EL (cell line): Measurements from ENCODE around the gene PTK7.

ENCODE experiments used
- DNase-seq: peaks from one replicate; pipeline ENCODE4 v3.0.0-alpha.2; 2016

The PTK7 gene

DNA sequence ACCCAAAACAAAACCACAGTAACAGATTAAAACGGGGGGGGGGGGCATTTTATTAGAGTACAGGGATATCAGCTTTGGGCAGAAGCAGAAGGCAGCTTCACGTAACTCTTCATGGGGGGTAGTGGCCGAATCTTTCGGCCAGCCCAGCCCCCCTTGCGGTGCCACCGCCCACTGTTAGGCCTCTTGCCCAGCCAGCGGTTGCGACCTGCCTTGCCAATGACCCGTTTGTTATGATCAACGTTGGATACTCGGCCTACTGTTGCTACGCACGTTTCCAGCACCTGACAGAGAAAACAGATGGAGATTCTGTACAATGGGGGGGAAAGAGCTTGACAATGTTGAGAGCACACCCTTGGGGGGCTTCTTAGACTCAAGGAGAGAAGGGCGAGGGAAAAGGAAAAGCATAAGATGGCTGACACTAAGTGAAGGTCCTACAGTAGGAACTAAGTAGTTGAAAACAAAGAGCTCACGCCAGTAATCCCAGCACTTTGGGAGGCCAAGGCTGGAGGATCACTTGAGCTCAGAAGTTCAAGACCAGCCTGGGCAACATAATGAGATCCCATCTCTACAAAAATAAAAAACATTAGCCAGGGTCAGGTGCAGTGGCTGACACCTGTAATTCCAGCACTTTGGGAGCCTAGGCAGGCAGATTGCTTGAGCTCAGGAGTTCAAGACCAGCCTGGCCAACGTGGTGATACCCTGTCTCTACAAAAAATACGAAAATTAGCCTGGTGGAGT lies 21.7 kb upstream of the PTK7 start:
- DNase-seq: no peak

DNA sequence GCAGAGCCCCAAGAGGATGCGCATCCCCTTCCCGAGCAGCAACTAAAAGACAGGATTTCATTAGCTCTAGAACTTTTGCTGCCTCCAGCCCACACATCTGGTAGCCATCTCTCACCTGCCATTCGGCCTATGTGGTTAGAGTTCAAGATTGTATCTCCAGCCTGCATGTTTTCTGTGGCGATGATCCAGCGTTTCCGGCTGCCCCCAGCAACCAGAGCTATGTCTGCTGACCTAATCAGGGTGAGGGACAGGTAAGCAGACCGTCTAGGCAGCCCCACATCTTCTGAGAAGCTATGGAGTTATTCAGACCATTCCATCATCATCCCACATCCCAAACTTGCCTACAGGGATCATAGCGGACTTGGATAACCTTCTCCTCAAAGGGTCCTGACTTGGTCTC lies 20.1 kb upstream of the PTK7 start:
- DNase-seq: no peak

DNA sequence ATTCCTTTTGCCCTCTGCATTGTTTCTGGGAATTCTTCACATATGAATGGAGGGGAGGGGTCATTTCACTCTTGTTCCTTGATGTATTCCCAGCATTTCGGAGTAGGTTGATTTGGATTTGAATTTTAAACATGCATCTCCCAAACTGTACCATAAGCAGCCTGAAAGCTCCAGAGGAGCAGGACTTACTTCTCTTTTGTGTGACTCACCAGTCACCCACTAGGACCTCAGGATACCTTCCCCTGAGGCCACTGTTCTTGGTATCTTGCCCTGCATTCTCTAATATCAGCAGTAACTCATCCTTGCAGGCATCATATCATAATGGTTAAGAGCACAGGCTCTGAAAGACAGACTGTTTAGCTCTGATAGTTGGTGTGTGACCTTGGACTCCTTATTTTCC lies 17.6 kb upstream of the PTK7 start:
- peak; percentile 23 for DNase-seq

DNA sequence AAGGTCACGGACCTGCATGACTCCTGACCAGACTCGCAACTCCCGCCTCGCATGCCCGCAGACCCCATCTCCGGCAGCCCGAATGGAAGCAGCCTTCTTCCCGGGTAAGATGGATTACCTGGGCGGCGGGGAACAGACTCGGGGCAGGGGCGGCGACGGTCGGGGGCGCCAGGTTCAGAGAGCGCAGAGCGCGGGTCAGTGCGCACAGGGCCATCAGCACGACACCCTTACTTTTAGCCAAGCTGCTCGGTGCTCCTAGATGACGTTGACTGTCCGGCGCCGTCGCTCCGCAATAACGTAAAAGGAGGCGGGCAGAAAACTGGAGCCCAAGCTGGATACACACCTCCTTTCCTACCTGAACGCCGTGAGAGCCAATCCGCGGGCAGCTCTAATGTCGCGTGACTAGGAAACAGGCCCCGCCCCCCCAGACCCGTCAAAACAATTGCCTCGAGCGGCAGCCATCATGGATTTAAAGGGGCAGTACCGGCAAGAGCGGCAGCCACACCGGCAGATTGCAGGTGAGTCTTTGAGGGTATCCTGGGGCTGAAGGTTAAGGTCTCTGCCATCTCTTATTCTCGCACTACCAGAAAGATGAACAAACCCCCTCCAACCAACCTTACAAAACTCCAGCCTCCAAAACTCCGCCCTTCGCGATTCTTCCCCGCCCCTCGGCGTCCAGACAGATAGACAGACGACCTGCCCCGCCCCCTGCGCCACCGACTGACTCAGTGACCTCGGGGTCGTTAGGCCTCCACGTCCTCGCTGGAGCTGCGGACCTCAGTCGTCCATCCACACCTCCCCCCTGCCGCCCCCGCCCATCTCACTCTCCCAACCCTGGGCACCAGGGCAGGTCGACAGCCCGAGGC lies 16.7 kb upstream of the PTK7 start, which contains the start of the genes KLC4 and MRPL2:
TSS of gene KLC4 (plus strand) at position 464 of the 866 bp plus-strand sequence. CDS start 1,705 bp downstream, outside the sequence.
TSS of gene MRPL2 (minus strand) at position 267 of the 866 bp plus-strand sequence. CDS start at position 214, 53 bp downstream.
- DNase-seq: peak; percentile 99

DNA sequence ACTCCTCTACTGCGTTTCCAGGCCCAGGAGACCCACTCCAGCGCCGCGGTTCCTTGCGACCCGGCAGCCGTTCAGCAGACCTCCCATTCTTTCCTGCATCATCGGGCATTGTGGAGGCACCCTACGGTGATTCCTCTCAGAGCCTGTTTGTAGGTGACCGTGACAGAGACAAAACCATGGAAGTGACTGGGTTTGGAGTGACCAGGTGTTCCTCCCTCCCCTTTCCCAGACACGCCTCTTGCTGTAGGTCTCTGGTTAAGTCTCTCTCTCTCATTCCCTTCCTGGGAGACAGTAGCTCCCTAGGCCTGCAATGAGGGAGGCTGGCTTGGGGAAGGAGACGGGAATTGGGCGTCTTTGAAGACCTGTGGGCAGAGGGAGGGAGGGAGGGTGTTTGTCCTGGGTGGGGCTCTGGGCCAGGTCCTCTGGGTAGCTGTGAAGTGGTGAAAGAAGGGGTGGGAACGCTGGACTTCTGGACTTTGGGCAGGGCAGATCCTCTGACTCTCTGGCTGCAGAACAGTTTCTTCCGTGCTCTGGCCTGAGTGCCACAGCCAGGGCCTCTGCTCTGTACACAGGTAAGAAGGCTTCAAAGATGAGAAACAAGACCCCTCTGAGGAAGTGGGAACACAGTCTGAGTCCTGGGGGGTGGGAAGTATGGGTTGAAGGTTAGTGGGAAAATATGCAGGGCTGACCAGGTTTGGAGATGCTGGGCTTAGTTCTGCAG lies 15.9 kb upstream of the PTK7 start:
- no peak for DNase-seq

DNA sequence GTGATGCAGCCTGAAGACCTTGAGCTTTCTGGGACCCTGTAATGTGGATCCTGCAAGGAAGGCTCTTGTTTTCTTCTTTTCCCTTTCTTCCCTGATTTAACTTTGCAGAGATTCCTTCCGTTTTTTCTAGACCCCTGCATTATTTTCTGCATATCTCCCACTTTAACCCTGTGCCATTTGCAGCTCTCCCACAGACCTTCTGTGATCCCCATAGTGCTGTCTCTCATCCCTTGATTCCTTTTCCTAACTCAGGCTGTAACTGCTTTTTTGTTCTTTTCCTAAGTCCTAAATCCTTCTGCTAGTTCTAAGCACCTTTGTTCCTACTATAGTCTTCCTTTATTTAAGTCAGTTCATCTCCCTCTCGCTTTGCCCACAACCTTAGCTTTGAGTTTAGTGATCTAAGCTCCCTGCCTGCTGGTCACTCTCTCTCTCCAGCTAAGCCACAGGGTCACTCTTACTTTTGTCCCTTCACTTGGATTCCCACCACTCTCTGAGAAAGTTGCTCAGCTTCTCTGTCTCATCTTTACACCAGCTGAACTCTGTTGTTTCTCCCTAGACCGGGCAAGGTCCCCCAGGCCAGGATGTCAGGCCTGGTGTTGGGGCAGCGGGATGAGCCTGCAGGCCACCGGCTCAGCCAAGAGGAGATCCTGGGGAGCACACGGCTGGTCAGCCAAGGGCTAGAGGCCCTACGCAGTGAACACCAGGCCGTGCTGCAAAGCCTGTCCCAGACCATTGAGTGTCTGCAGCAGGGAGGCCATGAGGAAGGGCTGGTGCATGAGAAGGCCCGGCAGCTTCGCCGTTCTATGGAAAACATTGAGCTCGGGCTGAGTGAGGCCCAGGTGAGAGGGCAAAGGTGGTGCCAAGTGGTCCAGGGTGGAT lies 15.1 kb upstream of the PTK7 start:
- DNase-seq: no peak

DNA sequence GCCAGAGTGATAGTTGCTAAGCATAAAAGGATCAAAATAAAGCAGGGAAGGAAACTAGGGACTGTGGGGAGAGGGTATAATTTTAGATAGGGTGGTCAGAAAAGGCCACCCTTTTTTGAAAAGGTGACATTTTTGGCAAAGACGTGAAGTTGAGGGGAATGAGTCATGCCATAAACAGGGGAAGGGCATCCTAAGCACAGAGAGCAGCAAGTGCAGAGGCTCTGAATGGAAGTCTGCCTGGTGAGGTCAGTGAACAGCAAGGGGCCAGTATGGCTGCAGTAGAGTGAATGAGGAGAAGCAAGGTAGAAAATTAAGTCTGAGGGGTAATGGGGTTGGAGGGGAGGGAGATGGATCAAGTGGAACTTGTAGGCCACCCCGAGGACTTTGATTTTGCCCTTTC lies 14.3 kb upstream of the PTK7 start:
- DNase-seq: peak; percentile 52

DNA sequence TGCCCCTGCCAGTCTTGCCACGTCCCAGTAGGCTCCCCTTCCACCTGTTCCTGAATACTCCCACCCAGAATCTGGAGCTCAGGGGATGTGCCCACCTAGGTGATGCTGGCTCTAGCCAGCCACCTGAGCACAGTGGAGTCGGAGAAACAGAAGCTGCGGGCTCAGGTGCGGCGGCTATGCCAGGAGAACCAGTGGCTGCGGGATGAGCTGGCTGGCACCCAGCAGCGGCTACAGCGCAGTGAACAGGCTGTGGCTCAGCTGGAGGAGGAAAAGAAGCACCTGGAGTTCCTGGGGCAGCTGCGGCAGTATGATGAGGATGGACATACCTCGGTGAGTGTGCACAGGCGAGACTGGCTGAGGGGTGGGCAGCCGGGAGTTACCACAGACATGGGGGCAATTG lies 13.3 kb upstream of the PTK7 start:
- no peak for DNase-seq

DNA sequence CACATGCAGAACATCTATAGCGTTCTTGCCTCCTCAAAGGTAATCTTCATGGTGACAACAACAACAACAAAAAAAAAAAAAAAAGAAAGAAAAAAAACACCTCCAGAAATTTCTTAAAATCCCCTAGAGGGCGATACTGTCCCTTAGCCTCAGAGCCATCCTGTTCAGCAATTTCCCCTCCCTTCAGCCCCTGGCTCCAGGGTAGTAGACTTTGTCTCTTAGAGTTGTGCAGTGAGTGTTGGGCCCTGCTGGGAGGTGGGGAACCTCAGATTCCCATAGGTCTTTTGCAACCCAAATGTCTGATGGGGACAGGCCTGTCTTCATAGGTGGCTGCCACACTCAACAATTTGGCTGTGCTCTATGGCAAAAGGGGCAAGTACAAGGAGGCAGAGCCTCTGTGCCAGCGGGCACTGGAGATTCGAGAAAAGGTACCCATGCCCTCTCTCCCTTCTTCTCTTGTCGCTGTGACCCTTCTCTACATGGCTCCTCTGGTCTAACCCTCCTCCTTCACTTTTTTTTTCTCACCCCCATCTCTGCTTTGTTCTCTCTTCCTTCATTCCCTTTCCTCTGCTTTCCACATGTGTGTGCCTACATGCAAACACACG lies 6.0 kb upstream of the PTK7 start:
- peak; percentile 71 for DNase-seq

DNA sequence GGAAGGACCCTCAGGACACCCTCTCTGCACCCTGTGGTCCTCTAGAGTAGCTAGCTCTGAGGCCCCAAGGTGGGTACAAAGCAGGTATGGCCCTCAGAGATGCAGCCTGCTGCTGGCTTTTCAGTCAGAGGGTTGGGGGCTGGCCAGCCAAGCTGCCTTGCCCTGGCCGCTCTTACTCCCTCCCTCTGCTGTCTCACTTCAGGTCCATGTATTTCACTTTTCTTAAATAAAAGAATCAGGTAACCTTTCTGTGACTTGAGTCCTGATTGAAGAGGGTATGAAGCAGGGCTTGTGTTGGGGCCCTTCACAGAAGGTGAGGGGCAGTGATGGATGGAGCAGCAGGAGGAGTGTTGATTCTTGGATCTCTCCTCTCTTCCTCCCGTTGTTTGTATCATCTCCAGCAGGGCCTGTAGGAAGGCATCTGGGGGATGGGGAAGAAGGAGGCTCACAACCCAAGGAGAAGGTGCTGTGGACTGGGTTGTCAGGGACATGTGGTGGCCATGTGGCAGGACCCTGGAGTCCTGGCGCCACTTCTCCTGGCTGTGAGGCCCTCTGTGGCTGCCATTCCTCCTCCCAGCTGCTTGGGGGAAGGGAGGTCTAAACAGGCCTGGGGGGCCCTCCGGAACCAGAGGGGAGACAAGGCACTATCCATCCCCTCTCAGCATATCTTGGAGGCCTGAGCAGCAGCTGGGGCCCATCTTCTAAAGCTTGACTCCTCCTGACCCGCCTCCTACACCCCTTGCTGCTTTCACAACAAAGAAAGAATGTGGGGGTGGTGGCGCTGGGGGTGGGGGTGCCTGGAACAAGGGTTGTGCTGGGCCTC lies 1.1 kb upstream of the PTK7 start:
- peak; percentile 61 for DNase-seq

DNA sequence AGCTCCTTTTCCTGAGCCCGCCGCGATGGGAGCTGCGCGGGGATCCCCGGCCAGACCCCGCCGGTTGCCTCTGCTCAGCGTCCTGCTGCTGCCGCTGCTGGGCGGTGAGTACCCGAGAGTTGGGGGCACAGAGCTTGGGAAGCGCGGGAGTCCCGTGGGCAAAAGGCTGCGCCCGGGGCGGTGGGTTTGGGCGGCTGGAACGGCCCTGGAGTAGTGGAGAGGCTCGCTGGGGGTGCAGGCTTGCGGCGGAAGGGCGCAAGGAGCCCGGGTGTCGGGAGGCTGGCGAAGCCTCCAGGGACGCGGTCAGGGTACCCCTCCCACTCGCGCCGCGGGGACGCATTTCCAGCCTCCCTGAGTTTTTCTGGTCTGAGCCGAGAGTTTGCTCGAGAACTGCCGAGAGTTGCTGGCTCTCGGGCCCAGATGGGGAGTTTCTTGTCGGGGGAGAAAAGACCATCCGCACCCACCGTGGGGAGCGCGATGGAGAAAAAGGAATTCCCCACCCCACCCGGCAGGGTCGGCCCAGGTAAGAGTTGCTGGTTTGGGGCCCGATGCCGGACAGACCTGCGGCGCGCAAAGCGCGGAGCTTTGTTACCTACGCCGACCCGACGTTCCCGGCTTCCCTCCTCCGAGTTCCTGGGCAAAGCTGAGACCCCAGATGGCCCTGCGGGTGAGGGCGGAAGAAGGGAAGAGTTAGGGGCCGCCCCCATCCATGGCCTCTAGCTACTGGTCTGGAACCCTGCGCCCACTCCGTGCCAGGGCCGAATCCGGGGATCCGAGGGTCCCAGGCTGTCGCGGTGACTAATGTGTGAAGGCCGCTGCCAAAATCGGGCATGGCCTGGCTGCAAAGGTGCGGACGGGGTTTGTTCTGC lies 584 bp downstream of the PTK7 start:
- DNase-seq: peak; percentile 63

DNA sequence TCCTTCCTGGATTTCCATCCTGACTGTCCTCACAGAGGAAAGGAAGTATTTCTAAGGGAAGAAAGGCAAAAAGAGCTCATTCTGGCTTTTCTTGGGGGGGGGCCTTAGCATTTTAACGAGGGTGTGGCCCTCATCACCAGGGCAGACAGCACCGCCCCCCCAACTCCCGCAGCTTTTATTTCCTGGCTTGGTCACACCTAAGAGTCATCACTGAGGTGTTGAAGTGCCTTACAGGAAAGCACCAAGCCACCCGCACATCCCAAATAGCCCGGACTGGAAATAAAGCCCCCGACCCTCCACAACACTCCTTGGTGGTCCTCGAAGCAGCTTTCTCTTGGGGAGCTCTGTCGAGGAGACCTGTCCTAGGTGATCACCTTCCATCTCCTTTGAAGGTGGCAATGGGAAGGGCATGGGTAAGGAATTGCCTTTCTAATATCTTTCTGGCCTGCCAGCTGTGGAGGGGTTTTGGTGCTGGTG lies 1.3 kb downstream of the PTK7 start:
- no peak for DNase-seq

DNA sequence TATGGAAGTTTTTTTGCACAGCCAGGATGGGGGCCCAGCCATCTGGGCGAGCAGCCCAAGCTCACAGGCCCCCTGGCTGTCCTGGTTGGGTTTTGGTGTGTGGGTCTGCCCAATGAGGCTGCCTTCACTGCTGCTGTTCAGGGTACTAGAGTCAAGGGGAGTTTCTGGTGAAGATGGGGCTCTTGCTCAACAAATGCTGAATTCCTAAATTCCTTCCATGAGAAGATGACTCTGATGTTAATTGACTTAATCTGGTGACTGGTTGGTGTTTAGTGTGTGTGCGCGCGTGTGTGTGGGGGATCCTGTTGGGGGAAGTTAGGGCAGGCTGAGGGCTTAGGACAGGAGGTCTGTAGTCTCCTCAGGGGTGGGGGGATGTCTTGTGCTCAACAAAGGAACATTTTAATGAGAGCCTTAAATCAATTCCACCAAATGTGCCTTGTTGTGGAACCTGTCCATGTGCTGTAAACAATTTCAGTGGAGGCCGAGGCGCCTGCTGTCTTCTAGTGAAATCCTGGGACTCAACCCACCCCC lies 1.9 kb downstream of the PTK7 start:
- DNase-seq: peak; percentile 63

DNA sequence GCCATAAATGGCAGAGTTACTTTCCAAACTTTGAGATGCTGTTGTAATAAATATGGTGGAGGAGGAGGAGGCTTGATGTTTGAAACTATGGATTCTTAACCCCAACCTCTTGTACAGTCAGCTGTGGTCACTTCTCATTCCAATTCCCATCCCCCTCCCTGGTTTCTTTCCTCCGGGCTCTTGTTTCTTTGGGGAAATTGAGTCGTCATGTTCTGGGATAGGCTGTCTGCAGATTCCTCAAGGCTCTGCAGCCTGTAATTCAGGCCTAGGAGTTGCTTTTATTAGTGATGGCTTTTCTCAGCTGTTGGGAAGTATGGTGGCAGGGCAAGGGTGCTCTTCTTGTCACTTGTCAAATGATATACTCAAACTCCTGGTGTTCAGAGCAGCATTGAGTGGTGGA lies 2.6 kb downstream of the PTK7 start:
- DNase-seq: peak; percentile 74

DNA sequence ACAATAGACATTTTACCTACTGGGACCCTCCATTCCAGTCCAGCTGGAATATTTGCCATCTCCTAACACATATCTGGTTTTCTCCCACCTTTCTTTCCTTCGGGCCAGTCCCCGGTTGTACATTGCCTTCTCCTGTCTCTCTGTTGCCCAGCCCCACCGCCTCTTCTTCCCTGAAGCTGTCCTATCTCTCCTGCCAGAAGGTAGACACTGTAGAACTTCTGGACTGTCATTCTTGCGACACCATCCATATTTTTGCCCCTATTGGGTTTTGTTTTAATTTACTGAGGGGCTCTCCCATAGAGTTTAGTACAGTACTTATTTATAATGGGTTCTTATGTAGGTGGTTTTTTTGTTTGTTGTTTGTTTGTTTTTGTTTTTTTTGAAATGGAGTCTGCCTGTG lies 4.9 kb downstream of the PTK7 start:
- DNase-seq: no peak

DNA sequence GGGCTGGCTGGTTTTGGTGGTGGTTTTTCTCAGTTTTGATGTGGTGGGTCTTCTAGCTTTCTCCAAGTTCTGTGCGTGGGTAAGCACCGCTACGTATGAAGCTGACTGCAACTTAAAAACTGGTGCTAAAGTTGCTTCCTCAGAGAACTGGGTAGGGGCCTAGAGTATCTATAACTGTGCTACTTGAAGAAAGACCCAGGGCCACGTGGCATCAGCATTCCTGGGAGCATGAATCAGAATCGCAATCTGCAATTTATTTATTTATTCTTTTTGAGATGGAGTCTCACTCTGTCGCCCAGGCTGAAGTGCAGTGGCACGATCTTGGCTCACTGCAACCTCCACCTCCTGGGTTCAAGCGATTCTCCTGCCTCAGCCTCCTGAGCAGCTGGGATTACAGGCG lies 5.8 kb downstream of the PTK7 start:
- DNase-seq: peak; percentile 74

DNA sequence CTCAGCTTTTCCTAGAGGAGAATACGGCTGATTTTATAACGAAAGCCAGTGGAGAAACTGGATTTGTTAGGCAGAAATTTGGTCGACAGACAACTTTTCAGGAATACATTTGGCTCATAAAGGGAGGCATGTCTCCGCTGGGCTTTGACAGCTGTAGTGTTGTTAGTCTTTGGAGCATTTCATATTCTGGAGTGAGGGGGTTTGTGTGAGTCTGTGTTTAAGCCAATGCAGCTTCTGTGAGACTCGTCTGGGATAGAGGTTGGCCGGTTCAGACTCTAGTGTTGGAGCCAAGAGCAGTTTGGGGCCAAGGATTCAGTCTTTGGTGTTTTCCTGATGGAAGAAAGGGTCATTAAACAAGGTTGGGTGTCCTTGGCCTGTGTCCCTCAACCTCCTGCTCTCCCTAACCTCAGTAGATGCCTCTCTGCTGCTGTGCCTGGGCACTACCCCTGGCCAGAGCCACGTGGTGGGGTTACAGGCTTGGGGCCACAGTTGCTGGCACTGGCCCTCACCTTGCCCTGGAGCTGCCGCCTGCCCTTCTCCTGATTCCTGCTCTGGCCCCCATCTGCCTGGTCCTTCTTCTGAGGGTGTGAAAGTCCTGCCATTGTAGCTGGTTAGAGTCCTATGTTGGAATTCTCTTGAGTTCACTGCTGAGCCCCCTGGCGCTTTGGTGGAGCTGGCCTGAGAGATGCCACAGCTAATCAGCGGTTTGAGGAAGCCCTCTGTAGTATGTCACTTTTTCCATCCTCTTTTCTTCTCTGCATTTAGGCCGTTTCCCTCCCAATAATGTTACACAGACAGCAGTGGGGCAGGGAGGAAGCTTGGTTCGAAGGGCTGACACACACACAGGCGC lies 6.9 kb downstream of the PTK7 start:
- DNase-seq: no peak

DNA sequence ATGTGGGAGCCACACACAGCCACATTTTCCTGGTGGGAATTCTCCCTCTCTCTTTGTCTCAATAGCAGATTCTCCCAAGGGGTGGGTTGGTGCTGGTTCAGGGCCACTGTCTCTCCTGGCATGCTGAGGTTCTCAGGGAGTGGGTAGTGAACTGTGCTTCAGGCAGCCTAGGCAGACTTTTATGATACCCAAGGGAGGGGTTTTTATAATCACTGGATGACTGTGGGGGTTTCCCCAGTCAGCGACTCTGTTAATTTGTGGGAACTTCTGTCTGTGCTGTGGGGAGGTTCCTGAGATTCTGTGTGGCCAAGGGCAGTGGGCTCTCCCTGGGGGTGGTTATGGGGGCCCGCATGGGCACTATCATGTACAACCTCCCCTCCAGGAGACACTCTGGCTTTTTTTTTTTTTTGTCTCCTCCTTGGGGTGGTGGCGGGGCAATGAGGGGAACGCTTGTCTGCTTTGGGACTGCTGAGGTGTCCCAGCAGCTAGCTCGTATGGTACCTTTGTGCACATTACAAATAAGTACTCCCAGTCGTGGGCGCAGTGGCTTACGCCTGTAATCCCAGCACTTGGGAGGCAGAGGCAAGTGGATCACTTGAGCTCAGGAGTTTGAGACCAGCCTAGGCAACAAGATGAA lies 10.0 kb downstream of the PTK7 start:
- no peak for DNase-seq
